HepG2 (cell line): Measurements from ENCODE around the gene TSNAXIP1. TPM values are rescaled to one million over a fixed set of nuclear protein-coding genes. Genes with fewer than 3 reads are reported as not detected.

Experiments used
- HIVEP1 ChIP-seq: sonication (generic); formaldehyde crosslinking; IDR thresholded peaks from 2 replicates; pipeline ENCODE4 v1.4.0; 2020; ENCODE audit warnings: mild to moderate bottlenecking, missing genetic modification reagents
- NFIB ChIP-seq: sonication (generic); formaldehyde crosslinking; IDR thresholded peaks from 2 replicates; pipeline ENCODE4 v1.9.0; 2021; ENCODE audit warnings: missing genetic modification reagents, mild to moderate bottlenecking, borderline replicate concordance
- NKX3-1 ChIP-seq: sonication (generic); formaldehyde crosslinking; IDR thresholded peaks from 2 replicates; pipeline ENCODE4 v1.5.0; 2020; ENCODE audit warnings: missing genetic modification reagents
- RERE ChIP-seq: IDR thresholded peaks from 2 replicates; pipeline ENCODE4 v1.6.1; 2016; ENCODE audit warnings: low read depth, missing genetic modification reagents, missing compliant biosample characterization
- ZBTB39 ChIP-seq: sonication (generic); formaldehyde crosslinking; IDR thresholded peaks from 2 replicates; pipeline ENCODE4 v1.5.0; 2020; ENCODE audit warnings: missing genetic modification reagents
- ZHX2 ChIP-seq, 2 experiments: sonication (generic) in 1 of 2; formaldehyde crosslinking in 1 of 2; IDR thresholded peaks; 2 replicates each; pipeline versions ENCODE4 v1.6.1 to v1.9.0; 2014 to 2022; ENCODE audit warnings: antibody characterized with exemption in 1 of 2, borderline replicate concordance in 1 of 2, inconsistent platforms in 1 of 2, low read depth in 1 of 2, missing genetic modification reagents in 1 of 2
- ZNF3 ChIP-seq: IDR thresholded peaks from 2 replicates; pipeline ENCODE4 v1.7.0; 2017; ENCODE audit warnings: inconsistent platforms
- ZNF44 ChIP-seq: sonication (generic); formaldehyde crosslinking; IDR thresholded peaks from 2 replicates; pipeline ENCODE4 v1.5.1; 2020; ENCODE audit warnings: mild to moderate bottlenecking, missing genetic modification reagents
- ZNF614 ChIP-seq: IDR thresholded peaks from 2 replicates; pipeline ENCODE4 v1.6.1; 2018; ENCODE audit warnings: missing biosample characterization, missing genetic modification reagents, inconsistent platforms, borderline replicate concordance
- ZNF790 ChIP-seq: sonication (generic); formaldehyde crosslinking; IDR thresholded peaks from 2 replicates; pipeline ENCODE4 v1.8.0; 2022; ENCODE audit warnings: missing genetic modification reagents, mild to moderate bottlenecking, borderline replicate concordance
- ZNF816 ChIP-seq: sonication (generic); formaldehyde crosslinking; IDR thresholded peaks from 2 replicates; pipeline ENCODE4 v1.8.0; 2022; ENCODE audit warnings: missing genetic modification reagents, mild to moderate bottlenecking, borderline replicate concordance
- ZNF839 ChIP-seq: sonication (generic); formaldehyde crosslinking; IDR thresholded peaks from 2 replicates; pipeline ENCODE4 v1.4.0; 2020; ENCODE audit warnings: missing genetic modification reagents, mild to moderate bottlenecking, borderline replicate concordance
- polyA plus RNA-seq, 8 experiments: library from polyadenylated mRNA; depleted of rRNA in 3 of 8; stranded (reverse) in 7 of 8; unstranded in 1 of 8; fragments of >200 nt; fragmentation: Illumina TruSeq in 4 of 8; extraction: Trizol in 4 of 8; gene quantifications; 2 replicates each; pipeline versions ENCODE4 v1.2.1 to v1.2.3, GENCODE V29; 2011 to 2016; ENCODE audit warnings: low read depth in 4 of 8, missing spikeins in 1 of 8, mixed read lengths in 1 of 8; ENCODE audit not compliant: insufficient read depth in 1 of 8
- total RNA-seq, 5 experiments: library from RNA; depleted of rRNA; stranded (reverse); fragments of >200 nt; fragmentation: Illumina TruSeq; extraction: Trizol; gene quantifications; 2 replicates each; pipeline ENCODE4 v1.2.3, GENCODE V29; 2016; ENCODE audit warnings: low read depth in 1 of 5

The TSNAXIP1 gene
- total and polyA plus RNA-seq, 2 of the 13 experiments (the other 11 are each of a cell fraction or from before 2014, with no cell fraction given), result 0.37 to 0.86 TPM

- no peak for TF ChIP-seq ZHX2 (IDR thresholded peaks at IDR 0.05; ENCODE audit: low read depth)
- no peak for TF ChIP-seq ZHX2 (CRISPR knock-in tag; IDR thresholded peaks at IDR 0.05; ENCODE audit: borderline replicate concordance)
- TF ChIP-seq ZBTB39 (CRISPR knock-in tag), result no peak
- TF ChIP-seq ZNF3 (CRISPR knock-in tag), result no peak
- no peak for TF ChIP-seq ZNF816
- no peak for TF ChIP-seq NFIB (CRISPR knock-in tag)
- peak; percentile 94 for TF ChIP-seq ZNF839 (CRISPR knock-in tag)
- peak; percentile 88; the same call in 1 of the 2 replicates for TF ChIP-seq ZNF614 (CRISPR knock-in tag)
- no peak for TF ChIP-seq RERE (CRISPR knock-in tag)
- TF ChIP-seq NKX3-1 (CRISPR knock-in tag), result peak; percentile 75; the same call in 1 of the 2 replicates
- peak; percentile 88; the same call in 1 of the 2 replicates for TF ChIP-seq ZNF790 (CRISPR knock-in tag)
- TF ChIP-seq ZNF44 (CRISPR knock-in tag), result peak; percentile 84; the same call in 1 of the 2 replicates
- 0 out of 2 replicates have a peak, but pooled peaks have one; percentile 43 for TF ChIP-seq HIVEP1 (CRISPR knock-in tag)
These were observed 35.3 kb downstream of the TSNAXIP1 start, which contains the start of gene THAP11 (continued) for GRCh38 chr16:67841816-67842508.
